Ecto neural progenitor cell (in vitro differentiated cells): Measurements from ENCODE around the gene TENM4.

ENCODE experiments used
- DNase-seq: peaks from one replicate; pipeline ENCODE4 v3.0.0-alpha.2; 2018; ENCODE audit warnings: low spot score

The TENM4 gene

DNA sequence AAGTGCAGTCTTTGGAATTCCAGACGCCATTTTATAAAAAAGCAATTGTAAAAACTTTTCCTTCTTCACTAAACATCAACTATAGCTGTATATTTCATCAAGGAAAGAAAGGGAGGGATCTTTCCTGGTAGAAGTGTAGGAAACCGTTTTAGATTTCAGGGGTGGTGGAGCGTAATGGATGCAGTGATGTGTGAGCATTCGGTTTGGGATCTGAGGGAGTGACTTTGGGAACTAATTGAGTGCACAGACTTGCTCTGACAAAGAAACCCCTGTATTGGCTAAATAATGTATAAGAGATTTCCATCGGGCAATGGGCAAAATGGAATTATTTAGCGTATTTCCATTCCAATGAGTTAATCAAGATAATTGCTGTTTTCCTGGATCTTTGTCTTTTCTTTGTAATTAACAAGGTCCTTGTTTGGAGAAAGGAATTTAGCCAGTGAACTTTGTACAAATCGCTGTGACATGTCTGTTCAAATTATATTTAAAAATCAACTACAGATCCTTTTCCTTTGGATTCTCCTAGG lies 741.2 kb downstream of the TENM4 start:
- no peak for DNase-seq

DNA sequence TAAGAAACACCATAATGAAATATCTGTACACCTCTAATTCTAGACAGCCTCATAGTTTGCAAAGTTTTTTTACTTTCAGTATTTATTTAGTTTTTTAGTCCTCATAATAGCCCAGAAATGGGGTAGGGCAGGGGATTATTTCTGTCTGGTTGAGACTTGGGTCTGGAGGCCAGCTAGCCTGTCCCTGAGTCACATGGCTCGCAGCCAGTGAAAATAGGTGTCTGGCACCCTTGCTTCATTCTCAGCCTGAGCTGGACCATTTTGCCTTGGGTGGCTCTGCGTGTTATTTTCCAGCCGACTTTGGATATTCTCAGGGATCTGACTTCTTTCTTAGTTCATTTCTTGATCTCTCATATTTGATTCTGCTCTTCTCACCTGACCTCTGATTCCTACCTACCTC lies 742.2 kb downstream of the TENM4 start:
- no peak for DNase-seq

DNA sequence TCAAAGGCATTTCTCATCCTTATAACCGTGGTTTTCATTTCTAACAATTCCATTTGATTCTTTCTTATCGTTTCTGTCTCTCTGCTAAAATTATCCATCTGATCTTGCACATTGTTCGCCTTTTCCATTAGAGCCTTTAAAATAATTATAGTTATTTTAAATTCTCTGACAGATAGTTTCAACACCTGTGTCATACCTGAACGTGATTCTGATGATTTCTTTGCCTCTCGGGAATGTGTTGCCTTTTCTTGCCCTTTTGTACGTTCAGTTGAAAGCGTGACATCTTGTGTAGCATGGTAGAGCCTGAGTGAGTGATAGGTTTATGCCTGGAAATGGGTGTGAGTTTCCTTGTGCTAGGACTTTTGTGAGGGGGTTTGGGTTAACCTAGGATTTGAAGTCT lies 744.7 kb downstream of the TENM4 start:
- no peak for DNase-seq

DNA sequence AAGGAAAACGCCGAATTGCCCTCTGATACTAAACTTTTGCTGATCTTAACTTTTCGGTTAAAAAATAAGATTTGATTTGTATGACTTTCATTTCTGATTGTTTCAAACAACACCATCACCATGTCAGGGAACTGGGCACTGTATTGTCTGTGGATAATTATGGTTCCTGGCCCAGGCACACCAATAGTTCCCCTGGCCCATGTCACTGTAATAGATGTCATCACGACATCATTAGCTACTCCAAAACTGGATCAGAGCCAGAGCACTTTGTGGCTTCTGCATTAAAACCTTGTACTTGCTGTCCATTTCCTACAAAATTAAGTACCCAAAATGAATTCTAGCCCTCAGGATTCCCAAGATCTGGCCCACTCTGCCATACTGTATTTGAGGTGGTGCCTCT lies 746.7 kb downstream of the TENM4 start:
- DNase-seq = no peak

DNA sequence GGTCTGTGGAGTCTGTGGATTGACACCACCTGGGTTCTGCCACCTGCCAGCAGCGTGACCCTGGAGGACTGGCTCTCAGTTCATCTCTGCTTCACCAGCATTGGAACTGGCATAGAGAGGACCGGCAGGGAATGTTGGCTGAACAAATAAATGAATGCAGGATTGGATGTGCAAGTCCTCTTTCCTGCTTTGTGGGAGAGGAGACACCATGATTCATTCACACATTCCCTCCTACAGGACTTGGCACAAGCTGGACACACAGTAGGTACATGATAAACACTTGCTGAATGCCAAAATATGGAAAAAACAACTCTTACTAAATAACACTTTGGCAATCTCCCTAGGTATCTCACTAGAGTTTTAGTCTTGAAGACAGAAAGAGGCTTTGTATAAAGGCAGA lies 749.6 kb downstream of the TENM4 start:
- no peak for DNase-seq

DNA sequence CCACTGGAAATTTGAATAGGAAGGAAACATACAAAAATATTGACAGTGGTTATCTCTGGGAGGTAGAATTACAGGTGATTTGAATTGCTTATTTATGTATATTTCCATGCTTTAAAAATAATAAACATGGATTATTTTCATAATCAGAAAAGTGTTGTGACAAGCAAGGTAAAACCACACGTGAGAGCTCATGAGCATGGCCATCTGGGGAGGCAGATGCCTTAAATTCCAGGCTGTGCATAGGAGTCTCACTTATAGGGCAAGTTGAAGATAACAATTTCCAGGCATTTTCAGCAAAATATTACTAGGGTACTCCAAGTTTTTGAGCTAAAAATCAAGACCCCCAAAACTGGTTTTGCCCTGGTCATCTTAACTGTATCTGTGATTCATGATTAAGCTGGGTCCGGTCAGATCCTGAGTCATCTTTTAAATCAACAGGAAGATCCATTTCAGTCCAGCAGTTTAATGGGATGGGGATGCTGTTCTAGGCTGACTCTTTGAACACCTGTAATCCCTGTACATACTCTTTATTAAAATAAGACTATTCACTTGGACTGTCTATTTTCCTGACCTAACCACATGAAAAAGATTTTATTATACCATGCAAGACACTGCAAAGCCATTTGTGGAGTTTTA lies 750.4 kb downstream of the TENM4 start:
- DNase-seq = no peak

DNA sequence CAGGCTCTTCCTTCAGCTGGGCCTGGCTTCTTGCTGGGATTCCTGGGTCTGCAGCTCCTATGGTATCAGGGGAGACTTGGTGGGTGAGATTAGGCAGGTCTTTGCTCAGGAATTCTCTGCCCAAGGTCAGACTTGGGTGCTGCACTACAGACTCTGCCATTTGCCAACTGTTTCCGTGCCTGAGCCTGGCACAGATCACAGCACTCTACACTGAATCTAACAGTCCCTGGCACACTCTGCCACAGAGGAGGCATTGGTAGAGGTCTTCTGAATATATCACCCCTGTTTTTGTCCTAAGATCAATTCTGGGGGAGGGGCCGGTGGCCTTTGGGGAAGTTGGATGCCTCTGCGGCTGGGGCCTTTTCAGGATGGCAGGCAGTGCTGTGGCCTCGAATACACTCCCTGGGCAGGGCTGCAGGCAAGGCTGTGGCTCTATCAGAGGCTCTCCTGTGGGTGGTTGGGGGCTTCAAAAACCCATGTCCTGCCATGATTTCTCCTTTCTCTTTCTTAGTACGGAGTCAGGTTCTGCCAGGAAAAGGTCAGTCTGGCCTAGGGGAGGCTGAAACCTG lies 751.2 kb downstream of the TENM4 start:
- DNase-seq = no peak

DNA sequence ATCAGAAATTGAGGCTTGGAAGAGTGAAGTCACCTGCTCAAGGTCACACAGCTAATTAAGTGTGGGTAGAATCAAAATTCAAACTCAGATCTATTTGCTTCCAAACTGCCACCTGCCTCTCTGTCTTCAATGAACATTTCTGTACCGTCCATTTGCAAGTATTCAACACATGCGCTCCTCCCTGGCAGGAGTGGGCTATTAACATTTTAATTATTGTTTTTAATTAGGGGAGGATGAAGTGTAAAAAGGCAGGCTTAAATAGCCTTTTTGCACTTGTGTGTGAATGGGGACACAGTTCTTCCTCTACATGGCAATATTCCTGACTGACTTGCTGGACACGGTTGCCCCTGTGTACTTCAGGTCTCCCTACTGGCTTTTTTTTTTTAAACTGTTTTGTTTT lies 751.7 kb downstream of the TENM4 start:
- no peak for DNase-seq

DNA sequence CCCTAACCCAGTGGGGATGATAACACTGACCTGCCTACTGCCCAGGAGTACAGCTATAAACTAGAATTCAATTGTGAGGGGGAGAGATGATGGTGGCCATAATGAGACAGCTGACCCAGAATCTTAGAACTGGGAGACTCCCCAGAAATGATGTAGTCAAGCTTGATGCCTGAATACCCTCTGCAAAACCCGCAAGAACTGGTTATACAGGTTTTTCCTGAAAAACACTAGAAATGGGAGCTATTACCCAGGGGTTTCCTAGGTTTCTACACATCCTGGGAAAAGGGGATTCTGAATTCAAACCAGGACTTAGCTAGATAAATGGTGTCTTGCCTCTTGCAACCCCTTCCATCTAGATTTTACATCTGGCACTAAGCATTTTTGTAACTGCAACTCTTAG lies 752.4 kb downstream of the TENM4 start:
- DNase-seq = no peak

DNA sequence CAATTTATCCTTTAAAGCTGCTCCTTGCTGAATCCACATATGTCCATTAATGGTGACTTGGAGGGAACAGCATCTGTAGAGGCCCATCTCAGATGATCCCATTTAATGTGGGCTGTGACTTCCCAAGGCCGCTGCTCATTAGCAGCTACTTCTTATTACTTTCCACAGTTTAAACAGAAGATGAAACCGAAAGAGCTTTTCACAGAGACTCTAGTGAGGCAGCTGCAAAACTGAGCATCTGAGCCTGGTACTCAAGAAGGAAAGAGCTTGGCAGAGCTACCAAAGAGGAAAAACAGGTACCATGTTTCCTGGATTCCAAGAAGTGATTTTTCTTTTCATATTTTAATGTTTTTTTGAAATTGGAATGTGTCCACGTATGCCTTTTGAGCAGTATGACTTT lies 755.7 kb downstream of the TENM4 start:
- no peak for DNase-seq

DNA sequence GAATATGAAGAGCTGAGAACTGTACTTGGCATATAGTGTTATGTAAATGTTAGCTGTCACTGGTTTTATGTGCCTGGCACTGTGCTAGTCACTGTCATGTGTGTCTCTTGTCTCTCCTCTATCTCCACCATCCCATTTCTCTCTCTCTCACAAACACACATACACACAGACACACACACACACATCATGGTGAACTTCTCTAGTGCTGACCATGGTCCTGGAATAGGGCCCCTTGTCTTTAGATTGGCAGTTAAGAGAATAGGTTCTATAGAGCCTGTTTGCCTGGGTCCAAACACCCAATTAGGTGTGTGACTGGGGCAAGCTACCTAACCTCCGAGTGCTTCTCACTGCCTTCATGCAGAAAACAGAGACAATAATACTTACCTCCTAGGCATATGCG lies 756.5 kb downstream of the TENM4 start:
- no peak for DNase-seq

DNA sequence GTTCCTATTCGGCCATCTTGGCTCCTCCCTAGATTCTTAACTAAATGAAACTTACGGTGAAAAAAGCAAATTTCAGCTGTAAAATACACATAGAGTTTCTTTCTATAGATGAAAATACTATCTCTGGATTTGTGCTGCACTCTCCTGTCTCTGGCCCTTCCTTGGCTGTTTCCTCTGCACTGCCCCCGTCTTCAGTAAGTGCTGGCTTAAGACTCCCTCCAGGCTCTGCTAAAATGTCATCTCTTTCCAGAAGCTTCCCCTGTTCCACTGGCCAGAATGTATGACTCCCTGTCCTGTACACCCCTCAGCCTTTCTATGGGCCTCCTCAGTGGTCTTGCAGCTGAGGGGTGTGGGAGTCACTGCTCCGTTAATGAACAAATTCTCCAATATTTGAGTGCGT lies 757.1 kb downstream of the TENM4 start:
- DNase-seq = no peak

DNA sequence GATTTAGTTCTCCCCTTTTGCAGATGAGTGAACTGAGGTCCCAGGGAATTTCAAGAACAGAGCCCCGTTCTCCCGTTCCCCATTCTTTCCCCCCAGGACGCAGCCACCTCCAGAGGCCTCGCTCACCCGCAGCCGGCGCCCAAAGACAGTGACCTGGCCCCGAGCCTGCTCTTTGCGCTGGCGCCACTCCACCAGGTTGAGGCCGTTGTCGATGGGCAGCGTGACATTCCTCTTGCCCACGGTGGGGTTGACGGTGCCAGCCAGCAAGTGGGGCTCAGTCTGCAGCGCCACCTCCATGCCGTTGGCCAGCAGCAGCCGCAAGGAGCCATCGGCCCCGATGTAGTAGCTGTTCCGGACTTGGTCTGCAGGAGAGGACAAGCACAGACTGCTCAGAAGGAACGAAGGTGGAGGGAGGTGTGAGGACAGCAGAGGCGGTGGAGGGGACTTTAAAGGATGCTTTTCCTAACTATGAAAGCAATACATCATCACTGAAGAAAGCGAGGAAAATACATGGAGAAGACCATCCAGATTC lies 764.7 kb downstream of the TENM4 start:
- no peak for DNase-seq

DNA sequence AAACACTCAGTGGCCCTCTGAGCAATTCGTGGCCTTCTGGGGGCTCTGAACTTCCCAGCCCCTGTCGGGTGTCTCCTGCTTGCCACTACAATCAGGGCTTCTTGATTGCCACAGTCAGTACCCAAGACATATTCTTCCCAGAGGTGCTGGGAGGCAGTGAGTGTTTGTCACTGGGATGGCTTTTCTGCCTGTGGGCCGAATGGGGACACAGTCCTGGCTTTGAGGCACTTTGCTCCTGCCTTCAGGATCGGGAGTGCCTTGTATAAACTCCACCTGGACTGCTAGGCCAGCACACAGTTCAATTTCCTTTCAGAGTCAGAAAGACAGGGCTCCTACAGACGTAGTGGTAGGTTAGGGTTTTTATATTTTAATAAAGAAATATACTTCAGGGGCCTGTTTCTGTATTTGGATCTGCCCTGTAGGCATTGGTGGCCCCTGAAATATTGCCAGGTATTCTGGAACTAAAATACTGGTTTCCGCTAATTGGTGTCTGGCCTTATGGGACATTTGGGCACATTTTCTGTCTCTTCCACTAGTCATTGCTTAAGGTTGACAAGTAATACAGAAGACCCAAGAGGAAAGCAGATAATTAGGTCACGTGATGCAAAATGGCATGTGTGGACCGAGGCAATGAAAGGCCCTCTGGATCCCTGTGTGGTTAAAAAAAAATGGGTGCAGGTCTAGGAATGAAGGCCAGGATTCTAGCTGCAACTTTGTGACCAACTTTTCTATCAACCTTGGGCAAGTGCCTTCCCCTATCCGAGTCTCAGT lies 767.8 kb downstream of the TENM4 start:
- no peak for DNase-seq

DNA sequence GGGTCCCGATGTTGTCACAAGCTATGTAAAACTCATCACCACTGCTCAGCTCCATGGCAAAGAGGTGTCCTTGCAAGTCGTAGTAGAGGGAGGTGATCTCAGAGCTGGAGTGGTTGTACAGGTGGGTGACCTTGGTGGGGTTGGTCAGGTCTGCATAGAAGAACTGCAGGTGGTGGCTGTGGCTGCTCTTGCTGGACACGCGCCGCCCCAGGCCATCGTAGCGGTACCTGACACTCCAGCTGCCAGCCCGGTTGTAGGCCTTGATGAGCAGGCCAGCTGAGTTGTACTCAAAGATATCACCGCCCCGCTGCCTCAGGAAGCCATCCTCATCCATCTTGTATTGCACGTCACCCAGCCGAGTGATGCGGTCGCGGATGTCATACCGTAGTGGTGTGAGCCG lies 771.6 kb downstream of the TENM4 start:
- no peak for DNase-seq

DNA sequence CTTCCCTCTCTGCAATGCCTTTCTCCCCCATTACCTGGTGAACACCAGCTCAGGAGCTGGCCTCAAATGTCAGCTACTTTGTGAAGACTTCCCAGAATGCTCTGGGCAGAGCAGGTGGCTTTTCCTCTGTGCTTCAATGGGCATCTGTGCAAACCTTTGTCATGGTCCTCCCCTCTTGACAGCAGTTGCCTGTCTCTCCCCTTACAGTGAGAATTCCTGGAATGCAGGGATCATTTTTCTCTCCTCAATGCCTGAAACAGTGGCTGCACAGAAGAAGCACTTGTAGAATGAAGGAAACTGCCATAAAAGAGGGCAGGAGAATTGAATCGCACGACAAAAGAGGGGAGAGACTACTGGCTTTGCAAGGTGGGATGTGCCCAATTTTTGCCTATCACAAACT lies 773.4 kb downstream of the TENM4 start:
- no peak for DNase-seq

DNA sequence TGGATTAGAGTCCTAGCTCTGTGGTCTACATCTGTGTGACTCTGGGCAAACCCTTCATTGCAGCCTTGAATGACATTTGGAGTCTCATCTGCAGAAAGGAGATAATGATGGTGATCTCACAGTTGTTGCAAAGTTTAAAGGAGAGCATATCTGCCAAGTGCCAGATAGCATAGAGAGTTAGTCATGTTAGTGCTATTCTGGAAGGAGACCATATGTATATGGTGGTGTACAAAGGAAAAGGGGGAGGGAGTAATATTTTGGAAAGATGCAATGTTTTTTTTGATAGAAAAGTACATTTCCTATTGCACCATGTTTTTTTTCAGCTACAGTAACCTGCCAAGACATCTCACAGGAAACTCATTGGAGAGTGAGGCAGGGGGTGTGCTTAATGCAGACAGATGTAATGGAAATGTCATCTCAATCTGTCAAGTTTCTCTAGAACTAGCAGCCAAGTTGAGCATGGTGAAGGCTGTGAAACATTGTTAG lies 774.1 kb downstream of the TENM4 start:
- no peak for DNase-seq

DNA sequence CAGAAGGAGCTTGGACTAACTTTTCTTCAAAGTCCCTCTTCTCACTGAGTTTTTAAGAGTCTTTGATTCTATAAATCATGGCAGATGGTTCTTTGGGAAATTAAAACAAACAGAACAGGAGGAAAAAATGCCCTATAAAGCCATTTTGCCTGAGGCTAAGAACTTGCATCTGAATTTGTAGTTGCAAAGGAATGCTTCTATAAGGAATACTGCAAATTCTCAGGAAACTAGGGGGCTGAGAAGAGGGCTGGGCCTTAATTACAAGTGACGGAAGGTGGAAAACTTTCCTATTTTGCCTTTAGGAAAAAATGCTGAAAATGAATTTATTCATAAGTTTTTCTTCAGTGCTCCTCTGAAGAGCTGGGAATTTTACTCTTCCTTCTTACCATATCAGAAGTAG lies 776.2 kb downstream of the TENM4 start:
- DNase-seq = no peak

DNA sequence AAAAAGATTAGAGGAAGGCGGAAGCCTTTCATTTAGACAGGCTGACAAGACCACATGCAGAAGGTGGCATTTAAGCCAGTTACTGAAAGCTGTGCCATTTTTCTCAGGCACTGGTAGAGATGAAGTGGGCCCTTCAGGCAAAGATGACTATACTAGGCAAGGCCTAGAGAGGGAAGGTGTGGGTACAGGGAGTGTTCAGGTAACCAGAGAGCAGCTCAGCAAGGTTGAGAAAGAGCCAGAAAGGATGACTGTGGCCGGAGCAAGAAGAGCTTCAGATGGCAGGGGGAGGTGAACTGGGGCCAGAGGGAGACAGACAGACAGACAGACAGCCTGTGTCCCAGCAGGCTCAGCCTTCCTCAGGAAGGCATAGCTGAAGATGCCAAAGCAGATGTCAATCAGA lies 778.0 kb downstream of the TENM4 start:
- no peak for DNase-seq

DNA sequence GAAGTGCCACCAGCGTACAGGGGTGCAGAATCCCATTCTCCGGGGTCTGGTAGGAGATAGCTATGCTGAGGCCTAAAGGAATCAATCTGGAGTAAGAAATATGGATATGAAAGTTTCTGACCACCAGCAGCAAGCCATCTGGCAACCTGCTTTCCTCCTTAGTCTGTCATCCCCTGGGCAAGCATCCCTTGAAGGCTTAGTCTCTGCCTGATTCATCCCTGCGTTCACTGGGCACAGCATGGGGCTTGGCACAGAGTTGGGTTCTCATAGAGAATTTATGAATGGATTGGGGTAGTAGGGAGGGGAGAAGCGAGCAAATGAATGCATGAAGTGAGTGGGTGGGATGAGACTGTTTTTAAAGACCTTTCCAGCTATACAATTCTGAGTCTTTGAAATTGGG lies 780.4 kb downstream of the TENM4 start:
- no peak for DNase-seq

DNA sequence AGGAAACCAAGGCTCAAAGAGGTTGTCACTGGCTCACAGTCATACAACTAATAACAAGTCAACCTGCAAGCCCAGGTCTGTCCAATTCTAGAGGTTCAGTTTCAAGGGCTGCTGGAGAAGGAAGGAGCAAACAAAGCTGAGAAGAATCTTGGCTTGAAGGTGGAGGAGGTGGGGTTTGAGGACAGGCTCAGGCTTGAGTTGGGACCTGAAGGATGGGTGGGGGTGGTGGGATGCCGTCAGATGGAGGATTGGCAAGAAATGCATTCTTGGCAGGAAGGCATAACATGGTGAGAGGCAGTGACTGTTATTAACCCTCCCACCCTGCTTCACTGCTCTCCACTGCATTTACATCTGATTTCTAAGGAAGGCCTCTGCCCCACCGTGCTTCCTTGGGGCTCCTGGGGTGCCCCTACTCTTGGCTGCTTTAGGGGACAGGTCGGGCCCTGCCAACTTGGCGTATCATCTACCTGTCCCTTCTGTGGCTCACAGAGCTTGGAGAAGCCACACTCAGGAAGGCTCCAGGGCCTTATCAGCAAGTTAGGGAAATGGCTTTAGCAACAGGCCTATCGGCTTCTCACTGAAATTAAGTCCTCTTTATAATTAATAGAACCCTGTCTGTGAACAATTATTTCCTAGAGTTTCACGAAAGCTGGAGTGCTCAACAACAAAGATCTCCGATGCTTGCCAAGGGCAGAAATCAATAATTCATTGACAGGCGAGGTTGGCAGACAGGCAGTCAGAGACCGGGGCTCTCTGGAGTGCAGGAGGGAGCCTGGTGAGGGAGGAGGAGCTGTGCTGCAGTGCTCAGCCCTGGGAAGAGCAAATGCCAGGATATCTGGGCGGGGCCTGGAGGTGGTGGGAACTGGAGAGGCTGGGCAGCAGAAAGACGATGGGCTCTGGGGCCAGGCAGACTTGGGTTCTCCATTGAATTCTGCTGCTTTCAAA lies 781.2 kb downstream of the TENM4 start:
- DNase-seq = no peak
